ENCODE data around the gene XAB2.

The XAB2 gene

DNA sequence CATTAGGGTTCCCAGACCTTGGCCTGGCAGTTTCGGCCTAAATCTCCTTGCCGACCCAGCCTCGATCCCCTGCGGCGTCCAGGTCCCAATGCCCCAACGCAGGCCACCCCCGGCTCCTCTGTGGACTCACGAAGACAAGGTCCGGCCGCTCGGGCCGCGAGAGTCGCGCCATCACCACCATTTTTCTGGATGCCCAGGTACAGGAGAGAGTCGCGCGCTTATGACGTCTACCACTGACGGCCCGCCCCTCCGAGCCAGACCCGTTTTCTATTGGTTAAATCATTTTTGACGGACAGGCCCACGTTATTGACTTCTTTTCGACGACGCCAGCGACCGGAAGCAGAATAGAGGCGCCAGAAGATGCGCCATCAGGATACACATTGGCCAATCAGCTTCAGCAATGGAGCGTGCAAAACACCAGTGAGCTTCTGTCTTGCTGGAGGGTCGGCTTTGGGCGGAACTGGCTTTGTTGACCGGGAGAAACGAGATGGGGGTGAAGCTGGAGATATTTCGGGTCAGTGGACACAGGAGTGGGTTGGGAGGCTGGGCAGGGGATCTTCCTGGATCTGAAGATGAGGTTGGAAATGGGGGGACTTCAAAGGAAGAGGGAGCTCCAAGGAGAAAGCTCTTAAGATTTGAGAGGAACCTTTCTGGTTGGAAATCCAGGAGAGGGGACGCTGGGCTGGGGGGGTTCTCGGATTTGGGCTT is at the start of gene XAB2, which contains the start of gene PET100:
Gene XAB2, minus strand, starts transcription at position 199 of the 708 bp plus-strand sequence. Its CDS starts 18 bp downstream, at position 181.
Gene PET100, plus strand, starts transcription at position 447 of the 708 bp plus-strand sequence. Its CDS starts 41 bp downstream, at position 488.
- peak; percentile 82 to 92 for DNase-seq (ENCODE audit: low read depth in 2 of 2)

DNA sequence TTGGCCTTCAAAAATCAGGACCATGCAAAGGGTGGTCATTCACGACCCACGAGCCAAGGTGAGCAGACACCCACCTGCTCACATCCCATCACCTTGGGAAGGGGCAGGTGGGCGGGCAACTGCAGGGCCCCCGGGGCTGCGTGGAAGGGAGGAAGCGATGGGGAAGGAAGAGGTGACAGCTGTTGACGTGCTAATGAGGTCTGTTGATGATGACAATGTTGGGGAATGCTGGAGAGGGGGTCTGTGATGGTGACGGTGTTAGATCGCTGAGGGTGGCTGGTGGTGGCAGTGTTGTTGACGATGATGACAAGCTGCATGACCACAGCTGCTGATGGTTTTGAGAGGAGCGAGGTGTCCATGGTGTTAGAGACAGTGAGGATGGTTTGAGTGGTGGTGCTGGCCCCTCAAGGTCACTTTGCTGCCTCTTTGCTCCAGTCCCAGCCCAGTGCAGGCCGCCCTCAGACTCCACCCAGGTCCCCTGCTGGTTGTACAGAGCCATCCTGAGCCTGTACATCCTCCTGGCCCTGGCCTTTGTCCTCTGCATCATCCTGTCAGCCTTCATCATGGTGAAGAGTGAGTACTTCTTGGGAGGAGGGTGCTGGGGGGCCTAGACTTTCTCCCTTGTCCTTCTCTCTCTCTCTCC is 48.4 kb upstream of the XAB2 start:
- no peak for DNase-seq (ENCODE audit: low read depth in 2 of 2)

DNA sequence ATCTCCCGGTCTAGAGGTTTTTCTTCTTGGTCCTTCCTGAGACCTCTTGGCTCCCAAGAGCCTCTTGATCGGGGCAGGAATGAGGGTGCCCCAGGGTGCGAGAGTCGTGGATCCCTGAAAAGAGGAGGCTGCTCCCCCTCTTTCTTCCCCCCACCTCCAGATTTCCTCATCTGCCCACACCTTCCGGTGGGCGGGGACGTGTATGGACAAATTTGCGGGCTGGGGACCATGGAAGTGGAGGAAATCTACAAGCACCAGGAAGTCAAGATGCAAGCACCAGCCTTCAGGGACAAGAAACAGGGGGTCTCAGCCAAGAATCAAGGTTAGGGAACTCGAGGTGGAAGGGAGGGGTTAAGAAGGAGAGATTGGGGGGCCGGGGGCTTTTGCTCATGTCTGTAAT is 47.5 kb upstream of the XAB2 start, which contains the start of gene MCEMP1:
Gene MCEMP1, plus strand, starts transcription at position 237 of the 400 bp plus-strand sequence. Its CDS starts 31 bp downstream, at position 268.
- no peak for DNase-seq (ENCODE audit: low read depth in 2 of 2)

DNA sequence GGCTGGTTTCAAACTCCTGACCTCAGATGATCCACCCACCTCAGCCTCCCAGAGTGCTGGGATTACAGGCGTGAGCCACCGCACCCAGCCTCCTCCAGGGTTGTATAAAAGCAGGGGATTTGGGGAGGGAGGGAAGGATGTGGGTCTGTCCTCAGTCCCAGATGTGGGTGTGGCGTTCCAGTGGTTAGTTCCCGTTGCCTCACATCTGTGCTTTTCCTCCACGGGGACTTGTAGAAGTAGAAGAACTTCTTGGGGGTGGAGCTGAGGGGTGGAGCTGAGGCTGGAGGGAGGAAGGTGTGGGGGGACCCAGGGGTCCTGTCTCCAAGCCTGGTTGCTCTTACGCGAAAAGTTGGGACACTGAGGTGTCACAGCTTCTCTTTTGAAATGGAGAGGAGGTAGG is 47.0 kb upstream of the XAB2 start:
- DNase-seq (ENCODE audit: low read depth in 2 of 2), result no peak

DNA sequence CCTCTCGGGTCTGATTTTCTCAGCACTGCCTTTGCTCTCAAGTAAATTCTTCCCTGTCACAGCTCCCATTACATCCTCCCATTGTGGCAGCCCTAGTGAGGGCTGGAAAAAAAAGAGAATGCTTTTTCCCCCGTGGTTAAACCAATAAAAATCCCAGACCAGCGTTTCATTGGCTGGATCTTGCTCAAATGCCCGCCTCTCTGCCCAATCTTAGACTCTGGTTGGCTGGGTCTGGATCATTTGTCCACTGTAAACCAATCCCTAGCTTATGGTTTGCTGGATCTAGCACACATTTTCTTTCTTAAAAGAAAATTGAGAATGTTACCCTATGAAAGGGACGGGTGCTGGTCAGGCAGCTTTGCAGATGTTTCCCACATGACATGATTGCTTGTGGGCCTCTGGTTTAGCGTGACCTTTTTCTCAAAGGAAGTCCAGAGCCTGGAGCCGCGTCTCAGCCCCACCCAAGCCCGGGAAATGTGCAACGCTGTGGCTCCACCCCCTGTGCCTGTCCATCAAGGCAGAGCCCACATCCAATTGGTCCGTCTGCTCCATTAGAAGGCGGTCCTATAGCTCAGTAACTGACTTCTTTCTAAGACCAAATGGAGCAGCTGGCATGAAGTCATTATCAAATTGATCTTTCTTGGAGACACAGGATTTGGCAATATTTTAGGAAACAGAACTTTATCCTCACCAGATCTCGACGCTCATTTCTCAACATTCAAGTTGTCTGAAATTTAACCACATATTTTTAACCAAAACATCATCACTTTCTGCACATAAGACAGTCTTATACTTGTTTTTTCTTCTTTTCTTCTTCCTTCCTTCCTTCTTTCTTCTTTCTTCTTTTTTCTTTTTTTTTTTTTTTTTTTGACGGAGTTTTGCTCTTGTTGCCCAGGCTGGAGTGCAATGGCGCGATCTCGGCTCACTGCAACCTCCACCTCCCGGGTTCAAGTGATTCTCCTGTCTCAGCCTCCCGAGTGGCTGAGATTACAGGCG is 45.0 kb upstream of the XAB2 start:
- DNase-seq (ENCODE audit: low read depth in 2 of 2), result no peak

DNA sequence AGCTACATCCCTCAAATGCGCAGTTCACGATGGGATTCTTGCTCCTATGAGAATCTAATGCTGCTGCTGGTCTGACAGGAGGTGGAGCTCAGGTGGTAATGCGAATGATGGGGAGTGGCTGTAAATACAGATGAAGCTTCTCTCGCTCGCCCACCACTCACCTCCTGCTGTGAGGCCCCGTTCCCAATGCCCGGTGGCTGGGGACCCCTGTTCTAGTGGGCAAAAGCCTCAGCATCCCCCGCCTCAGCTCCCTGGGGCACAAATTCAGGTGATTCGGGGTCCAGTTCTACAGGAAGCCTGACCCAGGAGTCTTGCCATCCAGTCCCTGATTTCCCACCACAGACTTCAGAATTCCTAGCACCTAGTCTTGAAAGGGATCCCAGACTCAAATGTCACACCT is 43.2 kb upstream of the XAB2 start:
- DNase-seq (ENCODE audit: low read depth in 2 of 2), result no peak

DNA sequence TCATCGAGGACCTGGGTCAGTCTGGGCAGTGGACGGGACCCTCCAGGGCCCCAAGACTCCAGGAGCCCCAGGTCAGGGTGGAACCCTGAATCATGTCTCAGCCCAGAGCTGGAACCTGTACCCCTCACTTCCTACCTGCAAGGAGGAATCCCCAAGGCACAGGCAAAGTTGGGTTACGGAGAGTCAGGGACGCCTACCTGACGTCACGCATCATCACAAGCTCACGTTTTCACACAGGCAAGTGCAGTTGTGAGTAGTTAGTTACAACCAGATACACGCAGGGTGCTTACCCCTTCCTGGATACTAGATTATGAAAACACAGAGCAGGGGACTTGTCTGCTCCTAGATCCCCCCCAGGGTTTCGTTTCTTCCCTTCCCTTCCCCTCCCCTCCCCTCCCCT is 41.4 kb upstream of the XAB2 start:
- no peak for DNase-seq (ENCODE audit: low read depth in 2 of 2)

DNA sequence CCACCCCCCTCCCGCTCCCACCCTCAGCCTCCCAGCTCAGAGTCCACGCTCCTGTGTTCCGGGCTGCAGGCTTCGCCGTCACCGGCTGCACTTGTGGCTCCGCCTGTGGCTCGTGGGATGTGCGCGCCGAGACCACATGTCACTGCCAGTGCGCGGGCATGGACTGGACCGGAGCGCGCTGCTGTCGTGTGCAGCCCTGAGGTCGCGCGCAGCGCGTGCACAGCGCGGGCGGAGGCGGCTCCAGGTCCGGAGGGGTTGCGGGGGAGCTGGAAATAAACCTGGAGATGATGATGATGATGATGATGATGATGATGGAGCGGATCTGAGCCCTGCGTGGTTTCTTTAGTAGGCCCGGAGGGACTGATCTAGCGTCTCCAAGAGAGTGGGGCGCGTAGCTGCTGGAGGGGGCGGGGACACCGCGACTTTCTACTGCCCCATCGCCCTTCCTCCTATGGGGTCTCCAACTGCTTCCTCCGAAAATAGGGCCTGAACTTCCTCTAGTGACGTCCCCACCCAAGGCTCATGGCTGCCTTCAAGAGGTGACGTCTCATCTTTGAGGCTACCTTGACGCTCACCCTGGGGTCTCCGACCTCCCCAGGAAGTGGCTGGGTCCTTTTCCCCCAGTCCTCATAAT is 40.9 kb upstream of the XAB2 start:
- no peak for DNase-seq (ENCODE audit: low read depth in 2 of 2)

DNA sequence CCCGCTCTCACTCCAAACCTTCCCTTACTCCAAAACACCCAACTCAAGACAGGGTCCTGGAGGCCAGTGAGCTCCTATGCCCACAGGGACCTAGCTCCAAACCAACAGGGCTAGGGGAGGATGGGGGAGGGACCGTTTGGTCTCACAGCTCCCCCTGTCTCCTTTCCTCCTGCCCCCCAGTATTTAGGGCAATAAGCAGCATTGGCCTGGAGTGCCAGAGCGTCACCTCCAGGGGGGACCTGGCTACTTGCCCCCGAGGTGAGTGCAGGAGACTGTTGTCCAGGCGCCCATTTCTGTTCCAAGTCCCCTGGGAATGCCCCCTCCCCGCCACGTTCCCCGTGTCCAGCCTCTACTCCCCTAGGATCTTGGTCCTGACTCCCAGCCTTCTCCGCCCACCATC is 40.3 kb upstream of the XAB2 start:
- no peak for DNase-seq (ENCODE audit: low read depth in 2 of 2)

DNA sequence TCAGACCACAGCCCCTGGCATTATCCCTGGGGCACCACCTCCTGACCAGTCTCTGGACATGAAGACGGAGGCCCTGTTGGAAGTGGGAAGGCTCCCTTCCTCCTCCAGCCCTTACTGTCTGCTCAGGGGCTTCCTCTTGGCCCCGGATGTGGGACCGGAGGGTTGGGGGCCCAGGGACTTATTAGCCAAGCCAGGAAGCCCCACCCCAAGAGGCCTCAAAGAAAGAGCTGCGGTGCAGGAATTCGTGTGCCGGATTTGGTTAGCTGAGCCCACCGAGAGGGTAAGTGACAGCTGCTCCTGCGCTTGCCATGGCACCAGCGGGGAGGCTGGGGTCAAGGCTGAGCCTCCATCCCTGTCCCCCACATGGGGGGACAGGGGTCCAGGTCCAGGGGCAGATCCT is 39.5 kb upstream of the XAB2 start, which contains the start of gene RETN:
Gene RETN, plus strand, starts transcription at position 208 of the 400 bp plus-strand sequence. CDS start 278 bp downstream, outside the sequence.
- no peak for DNase-seq (ENCODE audit: low read depth in 2 of 2)

DNA sequence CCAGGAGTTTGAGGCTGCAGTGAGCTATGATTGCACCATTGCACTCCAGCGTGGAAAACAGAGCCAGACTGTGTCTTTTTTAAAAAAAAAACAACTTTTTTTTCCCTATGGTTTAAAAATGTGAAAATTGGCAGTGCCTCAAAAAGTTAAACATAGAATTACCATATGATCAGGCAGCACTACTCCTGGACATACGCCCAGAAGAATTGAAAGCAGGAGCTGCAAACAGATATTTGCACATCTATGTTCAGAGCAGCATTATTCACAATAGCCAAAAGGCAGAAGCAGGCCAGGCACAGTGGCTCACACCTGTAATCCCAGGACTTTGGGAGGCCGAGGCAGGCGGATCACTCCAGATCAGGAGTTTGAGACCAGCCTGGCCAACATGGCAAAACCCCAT is 35.7 kb upstream of the XAB2 start:
- DNase-seq (ENCODE audit: low read depth in 2 of 2), result no peak

DNA sequence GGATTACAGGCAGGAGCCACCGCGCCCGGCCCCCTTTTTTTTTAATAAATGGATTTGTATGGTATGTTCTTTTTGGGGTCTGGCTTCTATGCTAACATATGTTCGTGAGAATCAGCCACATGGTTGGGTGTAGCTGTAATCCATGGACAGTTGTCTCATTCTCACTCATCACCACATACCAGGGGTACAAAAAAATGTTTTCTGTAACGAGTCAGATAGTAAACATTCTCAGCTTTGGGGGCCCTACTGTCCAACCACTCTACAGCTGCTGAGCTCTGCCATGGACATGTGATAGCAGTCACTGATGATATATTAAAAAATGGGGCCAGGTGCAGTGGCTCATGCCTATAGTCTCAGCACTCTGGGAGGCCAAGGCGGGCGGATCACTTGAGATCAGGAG is 34.4 kb upstream of the XAB2 start:
- DNase-seq (ENCODE audit: low read depth in 2 of 2), result no peak

DNA sequence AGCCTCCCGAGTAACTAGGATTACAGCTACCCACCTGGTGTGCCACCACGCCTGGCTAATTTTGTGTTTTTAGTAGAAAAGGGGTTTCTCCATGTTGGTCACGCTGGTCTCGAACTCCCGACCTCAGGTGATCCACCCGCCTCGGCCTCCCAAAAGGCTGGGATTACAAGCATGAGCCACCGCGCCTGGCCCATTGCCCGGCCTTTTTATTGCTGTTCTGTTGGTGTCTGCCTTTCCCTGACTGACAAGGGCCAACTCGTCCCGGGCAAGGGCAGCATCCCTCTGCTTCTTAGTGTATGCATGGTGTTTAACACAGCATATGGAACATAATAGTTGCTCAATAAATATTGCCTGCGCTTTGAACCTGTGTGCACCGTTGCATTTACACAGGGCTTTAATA is 33.3 kb upstream of the XAB2 start:
- DNase-seq (ENCODE audit: low read depth in 2 of 2), result no peak

DNA sequence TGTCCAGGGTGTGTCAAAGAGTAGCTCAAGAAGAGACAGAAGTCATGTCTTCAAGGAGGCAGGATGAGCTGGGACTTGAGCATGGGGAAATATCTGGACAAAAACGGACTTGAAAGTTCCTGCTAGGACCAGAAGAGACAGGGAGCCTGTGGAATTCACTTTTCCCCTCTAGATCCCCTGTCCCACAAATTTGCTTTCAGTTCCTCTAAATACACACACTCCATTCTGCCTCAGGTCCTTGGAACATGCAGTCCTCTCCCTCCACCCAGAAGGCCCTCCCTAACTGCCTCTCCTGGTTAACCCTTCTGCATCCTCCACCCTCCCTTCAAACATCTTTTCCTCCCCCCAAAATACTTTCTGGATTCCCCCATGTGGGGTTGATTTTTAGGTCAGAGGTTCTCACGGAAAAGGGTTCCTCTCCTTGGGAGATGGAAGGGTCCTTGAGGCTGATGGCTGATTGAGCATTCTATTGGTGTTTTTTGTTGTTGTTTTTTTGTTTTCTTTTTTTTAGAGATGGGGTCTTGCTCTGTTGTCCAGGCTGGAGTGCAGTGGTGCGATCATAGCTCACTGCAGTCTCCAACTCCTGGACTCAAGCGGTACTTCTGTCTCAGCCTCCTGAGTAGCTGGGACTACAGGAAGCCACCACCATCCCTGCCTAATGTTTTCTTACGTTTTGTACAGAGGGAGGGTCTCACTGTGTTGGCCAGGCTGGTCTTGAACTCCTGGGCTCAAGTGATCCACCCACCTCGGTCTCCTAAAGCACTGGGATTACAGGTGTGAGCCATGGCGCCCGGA is 32.6 kb upstream of the XAB2 start:
- DNase-seq (ENCODE audit: low read depth in 2 of 2), result no peak

DNA sequence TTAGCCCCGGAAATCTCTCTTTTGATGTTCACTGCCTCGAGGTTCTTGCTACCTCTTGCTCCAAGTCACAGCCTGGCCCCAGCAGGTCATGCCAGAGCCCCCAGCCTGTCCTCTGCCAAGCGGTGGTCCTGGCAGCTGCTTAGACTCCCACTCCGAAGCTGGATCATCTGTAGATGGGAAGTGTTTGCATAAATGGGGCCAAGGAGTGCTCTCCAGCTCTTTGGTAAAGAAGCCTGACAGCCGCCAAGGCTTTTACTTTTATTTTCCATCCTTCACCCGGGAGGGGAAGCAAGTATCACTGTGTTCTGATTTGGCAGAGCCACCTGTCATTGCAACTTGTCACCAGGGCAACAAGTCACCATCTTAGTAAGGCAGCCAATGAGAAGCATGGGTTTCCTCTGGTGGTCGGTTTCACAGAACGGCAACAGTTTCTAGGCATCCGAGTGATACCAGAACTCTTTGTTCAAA is 28.9 kb upstream of the XAB2 start:
- no peak for DNase-seq (ENCODE audit: low read depth in 2 of 2)

DNA sequence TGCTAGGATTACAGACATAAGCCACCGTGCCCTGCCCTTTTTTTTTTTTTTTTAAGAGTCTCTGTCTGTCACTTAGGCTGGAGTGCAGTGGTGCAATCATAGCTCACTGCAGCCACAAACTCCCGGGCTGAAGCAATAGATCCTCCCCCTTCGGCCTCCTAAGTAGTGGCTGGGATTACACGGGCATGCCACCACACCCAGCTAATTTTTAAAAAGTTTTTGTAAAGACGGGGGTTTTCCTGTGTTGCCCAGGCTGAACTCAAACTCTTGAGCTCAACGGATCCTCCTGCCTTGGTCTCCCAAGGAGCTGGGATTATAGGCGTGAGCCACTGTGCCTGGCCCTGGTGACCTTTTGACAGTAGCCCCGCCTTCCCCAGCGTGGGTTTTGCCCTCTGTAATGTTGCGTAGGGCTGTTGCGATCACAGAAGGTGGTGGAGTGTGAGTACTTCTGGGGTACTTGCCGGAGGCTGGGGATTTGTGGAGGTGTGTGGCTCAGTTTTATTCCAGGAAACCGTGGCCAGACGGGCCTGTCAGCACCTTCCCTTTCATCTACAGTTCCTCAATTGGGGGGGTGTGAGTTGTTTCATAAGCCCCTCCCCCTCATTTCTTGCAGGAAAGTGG is 27.9 kb upstream of the XAB2 start:
- DNase-seq (ENCODE audit: low read depth in 2 of 2), result no peak

DNA sequence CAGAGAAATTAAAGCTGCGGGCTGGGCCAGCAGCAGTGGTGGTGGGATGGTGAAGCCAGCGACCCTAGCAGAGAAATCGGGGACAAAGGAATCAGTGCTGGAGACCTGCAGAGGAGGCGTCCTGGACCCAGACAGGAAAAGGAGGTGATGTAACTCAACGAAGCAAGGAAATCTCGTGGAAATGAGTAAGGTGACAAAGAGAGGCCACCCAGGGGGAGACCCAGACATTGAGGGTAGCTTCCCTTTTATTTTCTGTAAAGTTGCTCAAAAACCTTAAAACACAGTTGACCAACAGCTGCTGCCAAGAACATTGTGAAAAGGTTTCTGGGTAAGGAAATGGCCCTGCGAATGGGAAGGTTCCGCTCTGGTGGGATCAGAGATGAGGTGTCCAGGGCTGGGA is 26.2 kb upstream of the XAB2 start:
- no peak for DNase-seq (ENCODE audit: low read depth in 2 of 2)

DNA sequence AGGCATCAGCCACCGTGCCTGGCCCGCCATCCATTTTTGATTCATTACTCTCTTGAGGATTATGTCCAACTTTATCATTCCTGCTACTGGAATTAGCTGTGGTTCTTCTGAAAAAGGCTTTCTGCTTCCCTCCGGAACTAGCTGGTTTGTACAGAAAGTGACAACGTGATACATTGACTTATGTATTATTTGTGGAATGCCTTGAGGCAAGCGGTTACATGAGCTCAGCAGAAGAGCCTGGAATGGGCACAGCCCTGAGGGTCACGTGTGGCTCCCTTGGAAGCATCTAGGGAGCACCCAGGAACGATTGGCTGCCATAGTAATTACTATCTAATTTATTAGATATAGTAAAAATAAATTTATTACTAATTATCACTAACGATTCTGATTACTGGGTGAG is 25.1 kb upstream of the XAB2 start:
- DNase-seq (ENCODE audit: low read depth in 2 of 2), result no peak

DNA sequence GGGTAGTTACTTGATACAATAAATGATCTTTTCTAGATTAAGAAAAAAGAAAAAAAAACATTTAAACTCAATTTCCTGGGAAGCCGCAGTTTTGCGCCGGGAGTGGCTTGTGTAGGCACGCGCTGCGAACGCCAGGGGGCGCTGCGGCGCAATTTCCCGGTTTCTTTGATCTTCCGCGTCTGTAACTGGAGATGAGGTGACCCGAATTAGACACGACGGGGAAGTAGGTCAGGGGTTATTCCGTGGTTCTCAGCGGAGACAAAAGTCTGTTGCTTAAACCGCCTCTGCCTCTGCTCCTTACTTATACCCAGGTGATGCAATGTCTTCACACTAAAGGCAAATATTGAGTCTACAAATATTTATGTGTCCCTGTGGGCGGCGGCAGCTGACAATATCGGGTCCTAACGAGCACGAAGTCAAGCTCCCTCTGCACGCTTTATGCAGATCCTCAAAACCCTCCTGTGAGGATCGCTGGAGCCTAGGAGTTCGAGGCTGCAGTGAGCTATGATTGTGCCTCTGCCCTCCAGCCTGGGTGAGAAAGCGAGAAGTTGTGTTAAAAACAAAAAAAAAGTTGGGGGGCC is 22.8 kb upstream of the XAB2 start:
- DNase-seq (ENCODE audit: low read depth in 2 of 2), result peak; percentile 83 to 86

DNA sequence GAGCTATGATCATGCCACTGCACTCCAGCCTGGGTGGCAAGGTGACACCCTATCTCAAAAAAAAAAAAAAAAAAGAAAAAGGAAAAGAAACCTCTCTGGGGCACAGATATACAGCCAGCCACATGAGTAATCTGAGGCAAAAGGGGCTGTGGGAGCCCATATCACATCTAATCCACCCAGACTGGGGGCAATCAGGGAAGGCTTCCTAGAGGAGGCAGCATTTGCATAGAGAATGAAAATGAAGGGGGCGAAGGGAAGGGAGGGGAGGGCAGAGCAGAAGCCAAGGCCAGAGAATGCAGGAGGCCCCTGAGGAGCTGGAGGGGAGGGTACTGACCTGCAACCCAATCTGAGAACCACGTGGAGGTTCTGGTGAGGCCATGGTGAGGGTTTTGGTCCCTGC is 20.8 kb upstream of the XAB2 start:
- DNase-seq (ENCODE audit: low read depth in 2 of 2), result no peak

Data from stimulated activated CD4-positive, alpha-beta T cell treated with anti-CD3 and anti-CD28 coated beads, Interleukin-1b, Interleukin-23, amount 100 ng/mL, for 4 hours (primary cell).